K562 (cell line): ENCODE results near the gene EPB42. TPM values are rescaled to one million over a fixed set of nuclear protein-coding genes. Genes with fewer than 3 reads are reported as not detected.

Experiments
- BRCA1 ChIP-seq, 2 experiments: fragments of 450-650 bp in 1 of 2; sonication (generic) in 1 of 2; formaldehyde crosslinking in 1 of 2; IDR thresholded peaks; 2 replicates each; pipeline versions ENCODE4 v1.5.0 to v1.6.1; 2017 to 2020; ENCODE audit warnings: mild to moderate bottlenecking in 1 of 2, missing genetic modification reagents in 1 of 2
- CHD2 ChIP-seq: IDR thresholded peaks from 2 replicates; pipeline ENCODE4 v1.6.1; 2011; ENCODE audit warnings: low read depth, low read length
- DNMT1 ChIP-seq: fragments of 450-650 bp; IDR thresholded peaks from 2 replicates; pipeline ENCODE4 v1.6.1; 2016; ENCODE audit warnings: antibody characterized with exemption, mild to moderate bottlenecking
- ESRRA ChIP-seq: fragments of 450-650 bp; IDR thresholded peaks from 2 replicates; pipeline ENCODE4 v1.6.1; 2014; ENCODE audit warnings: low read depth, mild to moderate bottlenecking, moderate library complexity, borderline replicate concordance
- HNRNPUL1 ChIP-seq: fragments of 200-400 bp; formaldehyde crosslinking; IDR thresholded peaks from 2 replicates; pipeline ENCODE4 v1.6.1; 2017; ENCODE audit warnings: low read length
- KLF10 ChIP-seq: fragments of 250-450 bp; sonication (Bioruptor Pico); IDR thresholded peaks from 2 replicates; pipeline ENCODE4 v1.6.1; 2021; ENCODE audit warnings: matching md5 sums
- RBBP5 ChIP-seq: fragments of 200-600 bp; sonication (generic); IDR thresholded peaks from 2 replicates; pipeline ENCODE4 v1.6.1; 2012; ENCODE audit warnings: borderline replicate concordance, mild to moderate bottlenecking, low read length, control low read depth, inconsistent platforms; ENCODE audit not compliant: insufficient read depth, poor library complexity, severe bottlenecking
- SAFB2 ChIP-seq: fragments of 200-400 bp; formaldehyde crosslinking; IDR thresholded peaks from 2 replicates; pipeline ENCODE4 v1.6.1; 2018; ENCODE audit warnings: borderline replicate concordance, low read length, low read depth, moderate library complexity; ENCODE audit not compliant: severe bottlenecking
- SIX5 ChIP-seq, 2 experiments: IDR thresholded peaks; 2 replicates each; pipeline ENCODE4 v1.6.1; 2011; ENCODE audit warnings: low read length in 2 of 2, borderline replicate concordance in 1 of 2, low read depth in 1 of 2, mild to moderate bottlenecking in 1 of 2, moderate library complexity in 1 of 2; ENCODE audit not compliant: insufficient read depth in 1 of 2
- TAF15 ChIP-seq: fragments of 200-400 bp; formaldehyde crosslinking; IDR thresholded peaks from 2 replicates; pipeline ENCODE4 v1.6.1; 2017; ENCODE audit warnings: mild to moderate bottlenecking, low read depth, low read length, moderate library complexity
- TEAD4 ChIP-seq, 2 experiments: sonication (generic) in 1 of 2; formaldehyde crosslinking in 1 of 2; IDR thresholded peaks; 2 replicates each; pipeline versions ENCODE4 v1.6.1 to v1.8.0; 2012 to 2022; ENCODE audit warnings: borderline replicate concordance in 1 of 2, inconsistent platforms in 1 of 2, low read length in 1 of 2, mild to moderate bottlenecking in 1 of 2, missing genetic modification reagents in 1 of 2
- ZBTB49 ChIP-seq: sonication (generic); formaldehyde crosslinking; IDR thresholded peaks from 2 replicates; pipeline ENCODE4 v1.8.0; 2022; ENCODE audit warnings: missing genetic modification reagents, mild to moderate bottlenecking, borderline replicate concordance
- ZFP30 ChIP-seq: fragments of 250-450 bp; sonication (Bioruptor Pico); IDR thresholded peaks from 2 replicates; pipeline ENCODE4 v1.8.0; 2022; ENCODE audit warnings: moderate library complexity, mild to moderate bottlenecking, inconsistent platforms, borderline replicate concordance
- ZNF217 ChIP-seq: sonication (generic); formaldehyde crosslinking; IDR thresholded peaks from 2 replicates; pipeline ENCODE4 v1.8.0; 2022; ENCODE audit warnings: mild to moderate bottlenecking, missing genetic modification reagents
- ZNF316 ChIP-seq: fragments of 450-650 bp; IDR thresholded peaks from 2 replicates; pipeline ENCODE4 v1.6.1; 2016
- ZNF639 ChIP-seq, 2 experiments: fragments of 200-800 bp in 1 of 2; sonication (Bioruptor generic) in 1 of 2; sonication (generic) in 1 of 2; formaldehyde crosslinking in 1 of 2; IDR thresholded peaks in 1 of 2; conservative IDR thresholded peaks in 1 of 2; 2 replicates each; pipeline versions ENCODE4 v1.5.0 to v1.6.1; 2016 to 2020; ENCODE audit warnings: missing compliant biosample characterization in 1 of 2, missing genetic modification characterization in 1 of 2, missing genetic modification reagents in 1 of 2
- polyA plus RNA-seq, 8 experiments: library from polyadenylated mRNA; depleted of rRNA in 4 of 8; stranded (reverse) in 5 of 8; unstranded in 3 of 8; fragments of >200 nt; fragmentation: Nextera tagmentation in 2 of 8; fragmentation: Illumina TruSeq in 1 of 8; extraction: Ambion mirVana in 2 of 8; extraction: Trizol in 1 of 8; gene quantifications; 2 replicates each; pipeline versions ENCODE4 v1.2.1 to v1.2.3, GENCODE V29; 2011 to 2014; ENCODE audit warnings: inconsistent platforms in 1 of 8, missing spikeins in 1 of 8
- total RNA-seq, 7 experiments: library from RNA; depleted of rRNA in 6 of 7; stranded (reverse); fragments of >200 nt in 6 of 7; fragmentation: Illumina TruSeq in 2 of 7; extraction: Trizol in 2 of 7; gene quantifications; 2 replicates each; pipeline versions ENCODE4 v1.2.1 to v1.2.3, GENCODE V29; 2011 to 2021; ENCODE audit warnings: low replicate concordance in 1 of 7

EPB42 gene
- total and polyA plus RNA-seq, 9 of the 15 experiments (the other 6 are each of a cell fraction or from before 2014, with no cell fraction given) = 0.38 to 2.3 (median 1.4) TPM

- TF ChIP-seq BRCA1 (IDR thresholded peaks at IDR 0.05) (no peak), BRCA1 (CRISPR knock-in tag; IDR thresholded peaks at IDR 0.05) (no peak), ESRRA (no peak), HNRNPUL1 (no peak), SIX5 (IDR thresholded peaks at IDR 0.05; ENCODE audit: borderline replicate concordance in 1 of 2, insufficient read depth in 1 of 2, low read depth in 1 of 2, low read length in 2 of 2) (no peak), DNMT1 (no peak), ZFP30 (CRISPR knock-in tag) (no peak), ZNF217 (CRISPR knock-in tag) (no peak), KLF10 (CRISPR knock-in tag) (no peak), ZNF316 (no peak), ZNF639 (CRISPR knock-in tag; conservative IDR thresholded peaks at IDR 0.05 in 1 of 2, IDR thresholded peaks at IDR 0.05 in 1 of 2) (no peak), TEAD4 (IDR thresholded peaks at IDR 0.05; ENCODE audit: low read length) (no peak), TEAD4 (CRISPR knock-in tag; IDR thresholded peaks at IDR 0.05; ENCODE audit: borderline replicate concordance) (no peak), CHD2 (no peak), ZBTB49 (CRISPR knock-in tag) (no peak), TAF15 (no peak), RBBP5 (no peak), SAFB2 (no peak)
- TF ChIP-seq, all 486 proteins: peak for 0
These were observed 25.5 kb upstream of the EPB42 start (continued) for GRCh38 chr15:43246261-43246774.
